ENCODE data around the gene SATB1. TPM values are rescaled to one million over a fixed set of nuclear protein-coding genes. Genes with fewer than 3 reads are reported as not detected.

SATB1 gene
- total RNA-seq, 1 experiment from 2014 or later, result 28.7 TPM

DNA sequence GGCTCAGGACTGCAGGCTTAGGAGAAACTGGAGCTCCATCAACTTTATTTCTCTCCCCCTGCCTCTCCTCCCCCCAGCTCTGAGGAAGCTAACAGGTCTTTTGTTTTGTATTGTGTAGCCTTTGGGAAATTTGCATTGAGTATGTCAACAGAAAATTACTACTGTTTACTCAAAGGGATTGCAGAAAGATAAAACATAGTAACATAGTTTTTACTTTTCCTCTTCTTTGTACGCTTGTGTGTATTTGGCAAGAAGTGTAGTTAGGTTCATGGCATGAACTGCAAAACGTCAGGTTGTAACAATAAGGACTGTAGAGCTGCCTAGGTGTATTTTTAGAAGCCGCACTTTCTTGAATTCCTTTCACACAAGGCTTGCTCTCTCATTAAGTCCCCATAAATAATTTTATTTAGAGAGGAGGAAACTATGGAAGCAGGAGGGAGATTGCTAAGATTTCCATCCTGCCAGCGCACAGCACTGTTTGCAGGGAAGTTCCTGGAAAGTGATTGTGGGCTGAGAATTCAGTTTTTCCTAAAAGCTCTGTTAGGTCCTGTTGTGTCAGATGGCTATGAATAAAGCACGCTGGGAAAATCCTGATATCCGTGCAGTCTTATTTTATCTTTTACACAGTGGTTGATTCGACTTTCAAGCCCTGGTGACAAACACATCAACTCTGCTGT, 21.1 kb upstream of the SATB1 start:
- Histone ChIP-seq H3K4me3 (no peak overlapping the region; the same call in 1 of the 2 replicates), H3K79me2 (ENCODE audit: low read depth) (no peaks in the 10 kb centered on the region), H3K27ac (no peak overlapping the region), H3K9me3 (ENCODE audit: insufficient read depth, low read depth) (no peaks in the 10 kb centered on the region), H3K27me3 (ENCODE audit: insufficient read depth, low read depth) (no peaks in the 10 kb centered on the region), H2AFZ (no peak overlapping the region), H4K20me1 (ENCODE audit: insufficient read depth) (no peaks in the 10 kb centered on the region), H3K4me2 (peak overlapping the region; percentile 82), H3K36me3 (ENCODE audit: low read depth) (no peaks in the 10 kb centered on the region), H3F3A (ENCODE audit: insufficient read depth, low read depth) (no peaks in the 10 kb centered on the region), H3K9me2 (ENCODE audit: insufficient read depth) (no peaks in the 10 kb centered on the region), H3K4me1 (replicated peaks; ENCODE audit: insufficient read depth) (peaks cover 15% of the 10 kb centered on the region)
- intact Hi-C loops (cut with micrococcal nuclease; ENCODE audit: unreplicated experiment), result no loop called here
- BruUV-seq (replicated peaks), result no TSS peak
- ChIA-PET CTCF (no interaction called here), POLR2A (ENCODE audit: unreplicated experiment) (no interaction called here)
- no peak for DNase-seq
- TF ChIP-seq, protein P1, sequence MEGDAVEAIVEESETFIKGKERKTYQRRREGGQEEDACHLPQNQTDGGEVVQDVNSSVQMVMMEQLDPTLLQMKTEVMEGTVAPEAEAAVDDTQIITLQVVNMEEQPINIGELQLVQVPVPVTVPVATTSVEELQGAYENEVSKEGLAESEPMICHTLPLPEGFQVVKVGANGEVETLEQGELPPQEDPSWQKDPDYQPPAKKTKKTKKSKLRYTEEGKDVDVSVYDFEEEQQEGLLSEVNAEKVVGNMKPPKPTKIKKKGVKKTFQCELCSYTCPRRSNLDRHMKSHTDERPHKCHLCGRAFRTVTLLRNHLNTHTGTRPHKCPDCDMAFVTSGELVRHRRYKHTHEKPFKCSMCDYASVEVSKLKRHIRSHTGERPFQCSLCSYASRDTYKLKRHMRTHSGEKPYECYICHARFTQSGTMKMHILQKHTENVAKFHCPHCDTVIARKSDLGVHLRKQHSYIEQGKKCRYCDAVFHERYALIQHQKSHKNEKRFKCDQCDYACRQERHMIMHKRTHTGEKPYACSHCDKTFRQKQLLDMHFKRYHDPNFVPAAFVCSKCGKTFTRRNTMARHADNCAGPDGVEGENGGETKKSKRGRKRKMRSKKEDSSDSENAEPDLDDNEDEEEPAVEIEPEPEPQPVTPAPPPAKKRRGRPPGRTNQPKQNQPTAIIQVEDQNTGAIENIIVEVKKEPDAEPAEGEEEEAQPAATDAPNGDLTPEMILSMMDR (conservative IDR thresholded peaks at IDR 0.05), result no peak
- no peak for TF ChIP-seq EZH2 (IDR thresholded peaks at IDR 0.05; ENCODE audit: low read depth)

DNA sequence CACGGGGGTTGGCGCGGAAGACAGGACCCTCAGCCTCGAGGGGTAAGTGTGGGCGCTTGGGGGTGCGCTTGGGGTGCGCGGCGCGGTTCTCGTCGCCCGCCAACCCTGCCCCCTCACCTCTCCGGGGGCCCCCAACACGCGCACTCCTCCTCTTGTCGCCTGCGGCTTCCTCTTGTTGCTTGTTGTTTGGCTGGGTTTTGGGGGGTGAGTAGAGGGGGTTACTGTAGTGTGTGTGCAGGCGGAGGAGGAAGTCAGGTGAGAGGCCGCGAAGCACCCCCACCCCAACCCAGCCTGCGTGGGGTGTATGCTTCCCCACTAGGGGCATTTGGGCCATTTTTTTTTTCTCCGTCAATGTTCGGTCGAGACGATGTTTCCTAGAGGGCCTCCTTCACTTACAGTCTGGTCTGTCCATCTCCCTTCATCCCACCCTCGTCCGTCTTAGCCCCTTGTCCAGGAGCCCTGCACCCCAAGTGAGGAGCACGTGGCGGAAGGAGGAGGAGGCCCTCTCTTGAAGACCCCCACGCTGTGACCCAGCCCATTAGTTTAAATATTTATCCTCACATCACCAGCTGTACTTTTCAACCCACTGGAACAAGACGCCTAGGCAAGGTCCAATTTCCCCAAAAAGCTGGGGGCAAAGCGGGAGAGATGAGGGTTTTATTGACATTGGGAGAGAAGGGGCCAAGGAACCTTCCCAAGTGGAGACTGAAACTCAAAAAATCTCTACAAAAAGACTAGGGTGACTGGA, 20.4 kb upstream of the SATB1 start:
- intact Hi-C loops (cut with micrococcal nuclease; ENCODE audit: unreplicated experiment), result loop anchor here (2.0 kb wide), 1 partner anchor 313 kb away; no protein-coding TSS in a partner anchor
- H3K9me2 ChIP-seq (ENCODE audit: insufficient read depth), result no peaks in the 10 kb centered on the region
- ChIA-PET CTCF (no interaction called here), POLR2A (ENCODE audit: unreplicated experiment) (no interaction called here)
- H3K9me3 ChIP-seq (ENCODE audit: insufficient read depth, low read depth), result no peaks in the 10 kb centered on the region
- no peaks in the 10 kb centered on the region for H3K27me3 ChIP-seq (ENCODE audit: insufficient read depth, low read depth)
- peak overlapping the region; percentile 82 for H3K4me2 ChIP-seq
- no peak for TF ChIP-seq EZH2 (IDR thresholded peaks at IDR 0.05; ENCODE audit: low read depth)
- TF ChIP-seq, protein P1 (conservative IDR thresholded peaks at IDR 0.05), result no peak; the same call in 1 of the 2 replicates
- no peaks in the 10 kb centered on the region for H3K79me2 ChIP-seq (ENCODE audit: low read depth)
- H4K20me1 ChIP-seq (ENCODE audit: insufficient read depth), result no peaks in the 10 kb centered on the region
- no peaks in the 10 kb centered on the region for H3K36me3 ChIP-seq (ENCODE audit: low read depth)
- H2AFZ ChIP-seq, result peak overlapping the region; percentile 74; the same call in 1 of the 2 replicates
- no peak for DNase-seq
- H3K4me1 ChIP-seq (replicated peaks; ENCODE audit: insufficient read depth), result peaks cover 20% of the 10 kb centered on the region
- H3K4me3 ChIP-seq, result peak overlapping the region; percentile 58
- no peaks in the 10 kb centered on the region for H3F3A ChIP-seq (ENCODE audit: insufficient read depth, low read depth)
- no peak overlapping the region for H3K27ac ChIP-seq
- TSS peak; percentile 45 for BruUV-seq (replicated peaks)

DNA sequence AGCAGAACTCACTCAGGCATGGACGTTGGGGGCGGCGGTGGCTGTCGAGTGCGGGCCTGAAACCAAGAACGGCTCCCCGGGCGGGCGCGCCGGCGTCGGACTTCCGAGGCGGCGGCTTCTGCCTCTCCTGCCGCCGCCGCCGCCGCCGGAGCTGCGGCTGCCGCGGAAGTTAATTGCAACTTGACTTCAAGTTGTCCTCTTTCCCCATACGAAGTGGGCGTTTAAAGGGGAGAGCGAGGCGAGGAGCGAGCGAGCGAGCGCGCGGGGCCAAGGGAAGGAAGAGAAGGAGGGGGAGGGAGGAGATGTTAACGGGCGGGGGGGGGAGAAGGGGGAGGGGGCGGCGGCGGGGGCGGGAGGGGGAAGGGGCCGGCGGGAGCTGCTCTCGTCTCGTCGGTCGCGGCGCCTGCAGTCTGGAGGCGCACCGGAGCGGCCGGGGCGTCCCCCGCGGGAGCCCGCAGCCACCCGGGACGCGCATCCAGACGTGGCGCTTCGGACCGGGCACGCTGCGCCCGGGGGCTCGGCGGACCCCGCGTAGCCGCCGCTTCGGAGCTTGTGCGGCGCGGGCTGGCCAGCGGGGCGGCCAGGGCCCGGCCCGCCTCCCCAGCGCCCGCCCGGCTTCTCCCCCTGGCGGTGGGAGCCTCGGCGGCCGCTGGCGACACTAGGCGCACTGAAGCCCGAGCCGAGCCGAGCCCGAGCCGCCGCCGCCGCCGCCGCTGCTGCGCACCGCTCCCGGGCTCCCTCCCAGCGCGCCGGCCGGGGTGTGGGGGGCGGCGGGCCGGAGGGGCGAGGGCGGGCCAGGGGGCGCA, 19.7 kb upstream of the SATB1 start:
- H3K36me3 ChIP-seq (ENCODE audit: low read depth), result no peaks in the 10 kb centered on the region
- POLR2A ChIA-PET (ENCODE audit: unreplicated experiment), result no interaction called here
- no peaks in the 10 kb centered on the region for H3K9me2 ChIP-seq (ENCODE audit: insufficient read depth)
- intact Hi-C loops (cut with micrococcal nuclease; ENCODE audit: unreplicated experiment), result loop anchor here (1.0 to 2.0 kb wide), 2 partner anchors 21 to 314 kb away; no protein-coding TSS in a partner anchor
- peak overlapping the region; percentile 98 for H3K4me3 ChIP-seq
- no peaks in the 10 kb centered on the region for H3K27me3 ChIP-seq (ENCODE audit: insufficient read depth, low read depth)
- no TSS peak for BruUV-seq (replicated peaks)
- TF ChIP-seq, protein P1 (conservative IDR thresholded peaks at IDR 0.05), result no peak
- no peak for TF ChIP-seq EZH2 (IDR thresholded peaks at IDR 0.05; ENCODE audit: low read depth)
- H3K79me2 ChIP-seq (ENCODE audit: low read depth), result no peaks in the 10 kb centered on the region
- no peak overlapping the region for H3K27ac ChIP-seq
- peaks cover 24% of the 10 kb centered on the region for H3K4me1 ChIP-seq (replicated peaks; ENCODE audit: insufficient read depth)
- no peaks in the 10 kb centered on the region for H3F3A ChIP-seq (ENCODE audit: insufficient read depth, low read depth)
- DNase-seq, result peak; percentile 40 to 75
- H3K4me2 ChIP-seq, result peak overlapping the region; percentile 99
- H4K20me1 ChIP-seq (ENCODE audit: insufficient read depth), result no peaks in the 10 kb centered on the region
- CTCF ChIA-PET, result no interaction called here
- H2AFZ ChIP-seq, result peak overlapping the region; percentile 99
- no peaks in the 10 kb centered on the region for H3K9me3 ChIP-seq (ENCODE audit: insufficient read depth, low read depth)

Data from PC-9 (cell line).